B cell (primary cell): ENCODE measurements around the gene GPX2. TPM values are rescaled to one million over a fixed set of nuclear protein-coding genes. Genes with fewer than 3 reads are reported as not detected.

Experiments used
- ATAC-seq: fragments of 200-7000 bp; cut with Tn5 transposase; one replicate; pipeline ENCODE4 v1.10.0; 2021; ENCODE audit warnings: low read depth, mild to moderate bottlenecking, moderate number of reproducible peaks, moderate library complexity
- CTCF ChIA-PET: fragments of 350-600 bp; sonication (Branson Sonifier 250); formaldehyde crosslinking; loops from one replicate; lab custom pipeline; 2021; ENCODE audit warnings: antibody characterized with exemption, inconsistent platforms; lab: Charles Lee
- POLR2A ChIA-PET: fragments of 350-600 bp; sonication (Branson Sonifier 250); formaldehyde crosslinking; loops from one replicate; lab custom pipeline; 2021; ENCODE audit warnings: antibody characterized with exemption; lab: Charles Lee
- DNase-seq: peaks from one replicate; pipeline ENCODE4 v3.0.0; 2013
- H2AFZ ChIP-seq: 2 replicates; pipeline ENCODE4 v1.6.1; 2012; ENCODE audit warnings: mild to moderate bottlenecking, low read depth, low read length; ENCODE audit not compliant: insufficient read depth, poor library complexity, severe bottlenecking
- H3K27ac ChIP-seq, 2 donors: 1 replicate in 1 of 2; 2 replicates in 1 of 2; pipeline ENCODE4 v1.5.1; 2012 to 2013; ENCODE audit warnings: low read length in 2 of 2, mild to moderate bottlenecking in 2 of 2, moderate library complexity in 1 of 2
- H3K27me3 ChIP-seq, 4 experiments: fragments of 200-600 bp in 1 of 4; sonication (generic) in 1 of 4; replicated peaks in 1 of 4; 1 replicate in 2 of 4; 2 replicates in 2 of 4; pipeline versions ENCODE4 v1.6.1 to v1.7.0; 2013 to 2016; ENCODE audit warnings: low read length in 3 of 4, mild to moderate bottlenecking in 2 of 4, mixed read lengths in 1 of 4, moderate library complexity in 1 of 4; ENCODE audit not compliant: insufficient read depth in 4 of 4, control insufficient read depth in 3 of 4; ENCODE audit errors: control extremely low read depth in 1 of 4
- H3K36me3 ChIP-seq, 2 experiments: replicated peaks in 1 of 2; 1 replicate in 1 of 2; 2 replicates in 1 of 2; pipeline versions ENCODE4 v1.6.1 to v1.7.1; 2013; ENCODE audit warnings: low read length in 1 of 2; ENCODE audit not compliant: insufficient read depth in 2 of 2, control insufficient read depth in 1 of 2; ENCODE audit errors: control extremely low read depth in 1 of 2, extremely low read depth in 1 of 2
- H3K4me1 ChIP-seq, 2 donors: fragments of 200-600 bp in 1 of 2; sonication (generic) in 1 of 2; 1 replicate in 1 of 2; 2 replicates in 1 of 2; pipeline versions ENCODE4 v1.5.1 to v1.6.1; 2013 to 2017; ENCODE audit warnings: low read length in 2 of 2; ENCODE audit not compliant: control insufficient read depth in 2 of 2, insufficient read depth in 2 of 2
- H3K4me2 ChIP-seq: replicated peaks from 2 replicates; pipeline ENCODE3; 2012; ENCODE audit warnings: mild to moderate bottlenecking, low read depth, low read length; ENCODE audit not compliant: poor library complexity, severe bottlenecking
- H3K4me3 ChIP-seq, 5 experiments: fragments of 200-600 bp in 1 of 5; sonication (generic) in 1 of 5; 1 replicate in 3 of 5; 2 replicates in 2 of 5; pipeline versions ENCODE4 v1.5.1 to v1.7.0; 2011 to 2016; ENCODE audit warnings: low read length in 4 of 5, mild to moderate bottlenecking in 4 of 5, low read depth in 2 of 5, control low read depth in 1 of 5, moderate library complexity in 1 of 5; ENCODE audit not compliant: insufficient read depth in 1 of 5; ENCODE audit errors: control extremely low read depth in 1 of 5, extremely low read depth in 1 of 5
- H3K79me2 ChIP-seq: fragments of 200-600 bp; sonication (generic); one replicate; pipeline ENCODE4 v1.6.0; 2016; ENCODE audit warnings: low read length; ENCODE audit not compliant: control insufficient read depth, insufficient read depth
- H3K9ac ChIP-seq: fragments of 200-600 bp; sonication (generic); 2 replicates; pipeline ENCODE4 v1.6.1; 2017; ENCODE audit warnings: mild to moderate bottlenecking, low read length, moderate library complexity
- H3K9me3 ChIP-seq, 3 donors: one replicate each; pipeline versions ENCODE4 v1.6.1 to v1.7.1; 2013; ENCODE audit warnings: low read length in 2 of 3; ENCODE audit not compliant: control insufficient read depth in 2 of 3, insufficient read depth in 1 of 3; ENCODE audit errors: control extremely low read depth in 1 of 3
- H4K20me1 ChIP-seq: 2 replicates; pipeline ENCODE4 v1.6.0; 2012; ENCODE audit warnings: mild to moderate bottlenecking, low read length; ENCODE audit not compliant: insufficient read depth, control insufficient read depth, poor library complexity, severe bottlenecking
- H3K27ac Mint-ChIP-seq: one replicate; pipeline ENCODE4 v1.8.0; 2021; ENCODE audit warnings: mixed read lengths
- H3K27me3 Mint-ChIP-seq: one replicate; pipeline ENCODE4 v1.8.0; 2021; ENCODE audit warnings: mixed read lengths
- H3K4me1 Mint-ChIP-seq: one replicate; pipeline ENCODE4 v1.8.0; 2021; ENCODE audit warnings: mixed read lengths
- H3K4me3 Mint-ChIP-seq: one replicate; pipeline ENCODE4 v1.8.0; 2021; ENCODE audit warnings: mixed read lengths
- H3K9me3 Mint-ChIP-seq: one replicate; pipeline ENCODE4 v1.8.0; 2022; ENCODE audit warnings: mixed read lengths; ENCODE audit not compliant: insufficient read depth
- CTCF ChIP-seq: fragments of 200-600 bp; IDR thresholded peaks from one replicate; pipeline ENCODE4 v1.8.0; 2022; ENCODE audit warnings: antibody characterized with exemption, mild to moderate bottlenecking
- EZH2 ChIP-seq: IDR thresholded peaks from 2 replicates; pipeline ENCODE4 v1.6.1; 2012; ENCODE audit warnings: borderline replicate concordance, low read depth, mild to moderate bottlenecking, moderate library complexity, low read length; ENCODE audit not compliant: insufficient read depth, poor library complexity, severe bottlenecking
- WGBS: methylation state at CpG from one replicate; pipeline ENCODE4 v1.1.5; 2013; ENCODE audit warnings: missing lambda C conversion rate; ENCODE audit not compliant: insufficient coverage; 5-methylcytosine and 5-hydroxymethylcytosine counted together
- intact Hi-C: fragments of 100-400 bp; cut with micrococcal nuclease; formaldehyde crosslinking; loops from one replicate; pipeline ENCODE4 v1.10.0; 2022
- polyA plus RNA-seq: library from polyadenylated mRNA; depleted of rRNA; stranded (reverse); fragments of >200 nt; gene quantifications from 2 replicates; pipeline ENCODE4 v1.2.3, GENCODE V29; 2012
- total RNA-seq, 2 donors: library from RNA; stranded (reverse); fragments of 120-200 nt in 1 of 2; gene quantifications; 1 replicate in 1 of 2; 2 replicates in 1 of 2; pipeline versions ENCODE4 v1.2.3 to v1.2.4, GENCODE V29; 2013 to 2022

The GPX2 gene
- total and polyA plus RNA-seq, 2 donors (not counting 1 experiment from before 2014, with no cell fraction given), result not detected

DNA sequence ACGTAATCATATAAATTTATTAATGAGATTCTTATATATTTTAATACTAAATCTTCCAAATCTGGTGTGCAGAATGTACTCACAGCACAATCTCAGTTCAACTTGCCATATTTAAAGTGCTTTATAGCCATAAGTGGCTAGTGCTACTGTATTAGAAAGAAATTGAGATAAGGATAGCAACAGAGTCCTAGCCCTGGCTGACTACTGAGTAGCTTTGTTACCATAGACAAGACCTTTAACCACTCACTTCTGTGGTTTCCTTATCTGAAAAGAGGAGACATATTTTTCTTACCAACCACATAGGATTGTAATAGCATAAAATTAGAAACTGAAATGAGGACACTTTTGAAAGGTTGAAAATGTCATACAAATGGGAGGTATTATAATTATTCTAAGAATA lies 30.3 kb downstream of the GPX2 start:
- POLR2A ChIA-PET, result no interaction called here
- TF ChIP-seq CTCF, result no peak
- no peak for TF ChIP-seq EZH2
- CTCF ChIA-PET, result no interaction called here
- Histone ChIP-seq H3K36me3 (no peaks in the 10 kb centered on the region), H3K9me3 (no peaks in the 10 kb centered on the region), H3K27me3 (peaks cover 0 to 4% (median 0%) of the 10 kb centered on the region in 4 experiments), H3K4me2 (no peak overlapping the region), H3K4me1 (peaks cover 17 to 20% of the 10 kb centered on the region in 2 donors), H2AFZ (no peak overlapping the region), H3K27ac (no peak overlapping the region), H3K79me2 (peaks cover 35% of the 10 kb centered on the region), H3K9ac (no peak overlapping the region), H3K4me3 (no peak overlapping the region), H4K20me1 (peaks cover 23% of the 10 kb centered on the region)
- no peak for DNase-seq
- H3K27me3 Mint-ChIP-seq, result peaks cover 22% of the 10 kb centered on the region
- H3K4me1 Mint-ChIP-seq, result peaks cover 26% of the 10 kb centered on the region
- no CpG with 5 or more reads among the region's 1 CpG for WGBS
- no peak for ATAC-seq
- intact Hi-C loops, result loop anchor here (5.0 to 10.0 kb wide), 3 partner anchors 60 to 1367 kb away; partner anchors contain the start of genes HSPA2, PPP2R5E and RAB15
- H3K27ac Mint-ChIP-seq, result no peak overlapping the region
- H3K4me3 Mint-ChIP-seq, result no peak overlapping the region
- no peaks in the 10 kb centered on the region for H3K9me3 Mint-ChIP-seq

DNA sequence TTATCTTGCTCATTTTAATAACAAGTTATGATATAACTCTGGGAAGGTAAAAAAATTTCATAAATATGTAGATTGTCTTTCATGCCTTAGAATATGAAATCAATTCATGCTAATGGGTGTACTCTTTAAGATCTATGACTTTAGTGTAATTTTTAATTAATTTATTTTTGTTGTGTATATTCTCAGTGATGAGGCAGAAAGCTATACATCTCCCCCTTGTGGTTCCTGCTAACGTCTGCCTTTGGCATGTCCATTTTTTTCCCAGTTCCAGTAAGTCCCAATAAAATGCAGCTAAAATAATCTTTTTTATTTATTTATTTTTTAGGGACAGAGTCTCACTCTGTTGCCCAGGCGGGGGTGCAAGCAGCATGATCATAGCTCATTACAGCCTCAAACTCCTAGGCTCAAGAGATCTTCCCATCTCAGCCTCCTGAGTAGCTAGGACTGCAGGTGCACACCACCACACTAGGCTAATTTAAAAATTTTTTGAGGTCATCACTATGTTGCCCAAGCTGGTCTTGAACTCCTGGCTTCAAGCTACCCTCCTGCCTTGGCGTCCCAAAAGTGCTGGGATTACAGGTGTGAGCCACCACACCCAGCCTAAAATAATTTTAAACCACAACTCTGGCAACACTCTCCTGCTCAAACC lies 31.6 kb downstream of the GPX2 start:
- POLR2A ChIA-PET, result no interaction called here
- H3K4me1 Mint-ChIP-seq, result peaks cover 19% of the 10 kb centered on the region

More for the DNA sequence above, 31.6 kb downstream of the GPX2 start:
- intact Hi-C loops, result loop anchor here (5.0 to 10.0 kb wide), 3 partner anchors 61 to 1366 kb away; partner anchors contain the start of genes HSPA2, PPP2R5E and RAB15
- peak; percentile 31 for TF ChIP-seq CTCF
- no peak for TF ChIP-seq EZH2
- H3K9ac ChIP-seq, result no peak overlapping the region
- H3K4me3 ChIP-seq, result no peak overlapping the region
- H3K27me3 ChIP-seq, result peaks cover 0 to 5% (median 2%) of the 10 kb centered on the region in 4 experiments
- CTCF ChIA-PET, result interaction anchor here (0.7 to 1.9 kb wide), 4 partner anchors 19 to 459 kb away, joined by 3 to 8 read pairs (median 5); no protein-coding TSS in a partner anchor
- H3K27ac ChIP-seq, result no peak overlapping the region
- ATAC-seq (no peak), DNase-seq (no peak)
- H3K4me1 ChIP-seq, result peaks cover 14 to 18% of the 10 kb centered on the region in 2 donors
- 77% methylated on average over 2 of the region's 3 CpGs for WGBS
- Mint-ChIP-seq H3K27ac (no peak overlapping the region), H3K9me3 (no peaks in the 10 kb centered on the region), H3K4me3 (no peak overlapping the region), H3K27me3 (peaks cover 29% of the 10 kb centered on the region)
- H3K36me3 ChIP-seq, result no peaks in the 10 kb centered on the region
- H3K79me2 ChIP-seq, result peaks cover 22% of the 10 kb centered on the region
- H3K9me3 ChIP-seq, result no peaks in the 10 kb centered on the region
- no peak overlapping the region for H2AFZ ChIP-seq
- peaks cover 11% of the 10 kb centered on the region for H4K20me1 ChIP-seq
- H3K4me2 ChIP-seq, result no peak overlapping the region
